CD14-positive monocyte (primary cell): Measurements from ENCODE around the gene ZNF267. TPM values are rescaled to one million over a fixed set of nuclear protein-coding genes. Genes with fewer than 3 reads are reported as not detected.

Experiments used
- DNase-seq, 3 donors: peaks; one replicate each; pipeline ENCODE4 v3.0.0-alpha.2; 2011 to 2022
- H2AFZ ChIP-seq: 2 replicates; pipeline ENCODE4 v1.6.0; 2012; ENCODE audit warnings: mild to moderate bottlenecking, low read depth, low read length, inconsistent platforms; ENCODE audit not compliant: insufficient read depth, poor library complexity, severe bottlenecking
- H3K27ac ChIP-seq, 2 donors: 1 replicate in 1 of 2; 2 replicates in 1 of 2; pipeline ENCODE4 v1.5.1; 2012 to 2013; ENCODE audit warnings: low read length in 2 of 2, control low read depth in 1 of 2, inconsistent platforms in 1 of 2, low read depth in 1 of 2, mild to moderate bottlenecking in 1 of 2
- H3K27me3 ChIP-seq, 2 donors: one replicate each; pipeline versions ENCODE4 v1.6.0 to v1.6.1; 2011 to 2013; ENCODE audit warnings: low read length in 2 of 2; ENCODE audit not compliant: control insufficient read depth in 2 of 2, insufficient read depth in 2 of 2
- H3K36me3 ChIP-seq, 2 donors: replicated peaks in 1 of 2; 1 replicate in 1 of 2; 2 replicates in 1 of 2; pipeline versions ENCODE4 v1.5.1 to v1.6.1; 2012 to 2013; ENCODE audit warnings: low read length in 2 of 2, control low read depth in 1 of 2, inconsistent platforms in 1 of 2, mild to moderate bottlenecking in 1 of 2; ENCODE audit not compliant: insufficient read depth in 2 of 2, control insufficient read depth in 1 of 2
- H3K4me1 ChIP-seq, 2 donors: 1 replicate in 1 of 2; 2 replicates in 1 of 2; pipeline versions ENCODE4 v1.5.1 to v1.6.1; 2012 to 2013; ENCODE audit warnings: low read length in 2 of 2, control low read depth in 1 of 2, inconsistent platforms in 1 of 2, mild to moderate bottlenecking in 1 of 2, moderate library complexity in 1 of 2; ENCODE audit not compliant: insufficient read depth in 2 of 2, control insufficient read depth in 1 of 2
- H3K4me2 ChIP-seq: replicated peaks from 2 replicates; pipeline ENCODE3; 2012; ENCODE audit warnings: low read length, moderate library complexity, mild to moderate bottlenecking; ENCODE audit not compliant: poor library complexity, severe bottlenecking; ENCODE audit errors: extremely low read depth
- H3K4me3 ChIP-seq, 3 experiments: fragments of 200-600 bp in 1 of 3; sonication (generic) in 1 of 3; replicated peaks in 1 of 3; 1 replicate in 2 of 3; 2 replicates in 1 of 3; pipeline ENCODE4 v1.5.1; 2011 to 2013; ENCODE audit warnings: low read length in 3 of 3, mild to moderate bottlenecking in 3 of 3, control low read depth in 2 of 3, low read depth in 2 of 3, inconsistent platforms in 1 of 3, moderate library complexity in 1 of 3
- H3K79me2 ChIP-seq: 2 replicates; pipeline ENCODE4 v1.6.0; 2012; ENCODE audit warnings: mild to moderate bottlenecking, control low read depth, inconsistent platforms, low read length, moderate library complexity; ENCODE audit not compliant: insufficient read depth
- H3K9ac ChIP-seq: 2 replicates; pipeline ENCODE4 v1.6.0; 2017; ENCODE audit warnings: low read length, mild to moderate bottlenecking; ENCODE audit not compliant: insufficient read depth, poor library complexity, severe bottlenecking
- H3K9me3 ChIP-seq, 2 donors: replicated peaks in 1 of 2; 1 replicate in 1 of 2; 2 replicates in 1 of 2; pipeline versions ENCODE4 v1.5.1 to v1.6.1; 2012 to 2013; ENCODE audit warnings: low read length in 2 of 2, control low read depth in 1 of 2; ENCODE audit not compliant: control insufficient read depth in 1 of 2, insufficient read depth in 1 of 2
- H4K20me1 ChIP-seq: 2 replicates; pipeline ENCODE4 v1.6.0; 2012; ENCODE audit warnings: mild to moderate bottlenecking, low read length, control low read depth, moderate library complexity; ENCODE audit not compliant: insufficient read depth
- H3K27ac Mint-ChIP-seq, 7 donors: one replicate each; pipeline ENCODE4 v1.8.0; 2020; ENCODE audit warnings: mild to moderate bottlenecking in 7 of 7, mixed read lengths in 7 of 7, moderate library complexity in 6 of 7, inconsistent platforms in 2 of 7
- H3K27me3 Mint-ChIP-seq, 3 donors: one replicate each; pipeline ENCODE4 v1.8.0; 2021 to 2022; ENCODE audit warnings: low read depth in 3 of 3, mild to moderate bottlenecking in 3 of 3, mixed read lengths in 3 of 3, moderate library complexity in 3 of 3, inconsistent platforms in 1 of 3
- H3K36me3 Mint-ChIP-seq, 2 donors: one replicate each; pipeline ENCODE4 v1.8.0; 2020; ENCODE audit warnings: mixed read lengths in 2 of 2, inconsistent platforms in 1 of 2, mild to moderate bottlenecking in 1 of 2
- H3K4me1 Mint-ChIP-seq: one replicate; pipeline ENCODE4 v1.8.0; 2020; ENCODE audit warnings: mild to moderate bottlenecking, mixed read lengths
- H3K4me3 Mint-ChIP-seq, 2 donors: one replicate each; pipeline ENCODE4 v1.8.0; 2020; ENCODE audit warnings: mild to moderate bottlenecking in 2 of 2, mixed read lengths in 2 of 2, moderate library complexity in 1 of 2
- H3K9me3 Mint-ChIP-seq, 7 donors: one replicate each; pipeline ENCODE4 v1.8.0; 2020 to 2022; ENCODE audit warnings: mixed read lengths in 7 of 7, mild to moderate bottlenecking in 6 of 7, moderate library complexity in 6 of 7, inconsistent platforms in 2 of 7
- CTCF ChIP-seq: fragments of 200-600 bp; IDR thresholded peaks from one replicate; pipeline ENCODE4 v1.8.0; 2022; ENCODE audit warnings: antibody characterized with exemption, mild to moderate bottlenecking
- WGBS: methylation state at CpG from one replicate; pipeline ENCODE4 v1.1.5; 2013; ENCODE audit warnings: missing lambda C conversion rate; ENCODE audit not compliant: insufficient coverage; 5-methylcytosine and 5-hydroxymethylcytosine counted together
- intact Hi-C, 2 donors: fragments of 100-400 bp; cut with micrococcal nuclease; formaldehyde crosslinking; loops; one replicate each; pipeline versions ENCODE4 v1.15.0 to v1.15.1; 2023
- polyA plus RNA-seq, 3 donors: library from polyadenylated mRNA; depleted of rRNA in 1 of 3; unstranded in 2 of 3; stranded (reverse) in 1 of 3; fragments of 300-500 nt in 2 of 3; fragments of >200 nt in 1 of 3; fragmentation: Illumina TruSeq in 2 of 3; gene quantifications; 1 replicate in 2 of 3; 2 replicates in 1 of 3; pipeline ENCODE4 v1.2.3, GENCODE V29; 2012 to 2021

Gene ZNF267
- polyA plus RNA-seq, 3 donors, result 13.5 to 23.8 (median 18.0) TPM

GRCh38 chr16:31869511-31870201 lies 4.0 kb upstream of the ZNF267 start:
- Mint-ChIP-seq H3K4me1 (peaks cover 40% of the 10 kb centered on the region), H3K36me3 (peaks cover 0 to 2% of the 10 kb centered on the region in 2 donors), H3K27ac (peak overlapping the region; percentile 97 to 100 (median 99)), H3K27me3 (peaks cover 0 to 3% (median 2%) of the 10 kb centered on the region in 3 donors), H3K4me3 (peak overlapping the region; percentile 63 to 75), H3K9me3 (peaks cover 0 to 10% (median 0%) of the 10 kb centered on the region in 7 donors)
- Histone ChIP-seq H4K20me1 (no peaks in the 10 kb centered on the region), H3K27ac (peak overlapping the region; percentile 99 to 100), H3K27me3 (no peaks in the 10 kb centered on the region), H3K4me1 (peaks cover 29 to 49% of the 10 kb centered on the region in 2 donors), H3K36me3 (no peaks in the 10 kb centered on the region), H3K4me2 (peak overlapping the region; percentile 81), H3K79me2 (peaks cover 31% of the 10 kb centered on the region), H2AFZ (no peak overlapping the region), H3K9ac (peak overlapping the region; percentile 97), H3K4me3 (peak overlapping the region in 2 of 3 experiments; percentile 33 to 57), H3K9me3 (no peaks in the 10 kb centered on the region)
- intact Hi-C loops, result loop anchor here (5.0 to 10.0 kb wide), 5 partner anchors 412 to 885 kb away; partner anchors contain the start of genes ARMC5 (in 2 of the 2), HSD3B7 (in 1 of the 2), KAT8 (in 1 of the 2) and STX4 (in 1 of the 2)
- TF ChIP-seq CTCF, result no peak
- WGBS, result 0% methylated on average over 1 of the region's 4 CpGs
- DNase-seq, result peak; percentile 97 to 100 (median 99)

- Mint-ChIP-seq H3K4me3 (no peak overlapping the region), H3K9me3 (peaks cover 0 to 10% (median 0%) of the 10 kb centered on the region in 7 donors), H3K27ac (peak overlapping the region; percentile 97 to 100 (median 99)), H3K4me1 (peaks cover 50% of the 10 kb centered on the region), H3K36me3 (peaks cover 9 to 13% of the 10 kb centered on the region in 2 donors), H3K27me3 (peaks cover 0 to 3% (median 2%) of the 10 kb centered on the region in 3 donors)
- no peak for DNase-seq
- Histone ChIP-seq H4K20me1 (peaks cover 5% of the 10 kb centered on the region), H3K27me3 (no peaks in the 10 kb centered on the region), H3K9ac (peak overlapping the region; percentile 97), H3K4me2 (peak overlapping the region; percentile 59), H3K4me3 (peak overlapping the region in 1 of 3 experiments; percentile 57), H3K9me3 (no peaks in the 10 kb centered on the region), H3K27ac (peak overlapping the region; percentile 99 to 100), H2AFZ (no peak overlapping the region), H3K4me1 (peaks cover 41 to 60% of the 10 kb centered on the region in 2 donors), H3K36me3 (peaks cover 0 to 2% of the 10 kb centered on the region in 2 donors), H3K79me2 (peaks cover 43% of the 10 kb centered on the region)
- TF ChIP-seq CTCF, result no peak
- intact Hi-C loops, result loop anchor here in 1 of 2 donors (5.0 to 10.0 kb wide), 2 partner anchors 519 to 756 kb away; partner anchors contain the start of gene KAT8
- 17% methylated on average over 1 of the region's 2 CpGs for WGBS
Observed at GRCh38 chr16:31870809-31871208, 2.8 kb upstream of the ZNF267 start.
